Measurements from ENCODE around the gene MUSTN1. TPM values are rescaled to one million over a fixed set of nuclear protein-coding genes. Genes with fewer than 3 reads are reported as not detected.

Gene MUSTN1
- total RNA-seq, 1 donor from 2014 or later = not detected

GRCh38 chr3:52787672-52788625 lies 46.9 kb downstream of the MUSTN1 start:
- no peak overlapping the region for H3K4me3 Mint-ChIP-seq (ENCODE audit: low read depth)
- no peak overlapping the region for H3K27ac Mint-ChIP-seq
- no peaks in the 10 kb centered on the region for H3K36me3 Mint-ChIP-seq (ENCODE audit: insufficient read depth)
- DNase-seq (ENCODE audit: low spot score, unreplicated experiment) = no peak
- TF ChIP-seq, protein P1, sequence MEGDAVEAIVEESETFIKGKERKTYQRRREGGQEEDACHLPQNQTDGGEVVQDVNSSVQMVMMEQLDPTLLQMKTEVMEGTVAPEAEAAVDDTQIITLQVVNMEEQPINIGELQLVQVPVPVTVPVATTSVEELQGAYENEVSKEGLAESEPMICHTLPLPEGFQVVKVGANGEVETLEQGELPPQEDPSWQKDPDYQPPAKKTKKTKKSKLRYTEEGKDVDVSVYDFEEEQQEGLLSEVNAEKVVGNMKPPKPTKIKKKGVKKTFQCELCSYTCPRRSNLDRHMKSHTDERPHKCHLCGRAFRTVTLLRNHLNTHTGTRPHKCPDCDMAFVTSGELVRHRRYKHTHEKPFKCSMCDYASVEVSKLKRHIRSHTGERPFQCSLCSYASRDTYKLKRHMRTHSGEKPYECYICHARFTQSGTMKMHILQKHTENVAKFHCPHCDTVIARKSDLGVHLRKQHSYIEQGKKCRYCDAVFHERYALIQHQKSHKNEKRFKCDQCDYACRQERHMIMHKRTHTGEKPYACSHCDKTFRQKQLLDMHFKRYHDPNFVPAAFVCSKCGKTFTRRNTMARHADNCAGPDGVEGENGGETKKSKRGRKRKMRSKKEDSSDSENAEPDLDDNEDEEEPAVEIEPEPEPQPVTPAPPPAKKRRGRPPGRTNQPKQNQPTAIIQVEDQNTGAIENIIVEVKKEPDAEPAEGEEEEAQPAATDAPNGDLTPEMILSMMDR (IDR thresholded peaks at IDR 0.05; ENCODE audit: unreplicated experiment) = peak; percentile 10
- H3K9me3 Mint-ChIP-seq (ENCODE audit: low read depth) = no peaks in the 10 kb centered on the region
- peaks cover 8% of the 10 kb centered on the region for H3K27me3 Mint-ChIP-seq
- peaks cover 7% of the 10 kb centered on the region for H3K4me1 Mint-ChIP-seq (ENCODE audit: low read depth)

DNA sequence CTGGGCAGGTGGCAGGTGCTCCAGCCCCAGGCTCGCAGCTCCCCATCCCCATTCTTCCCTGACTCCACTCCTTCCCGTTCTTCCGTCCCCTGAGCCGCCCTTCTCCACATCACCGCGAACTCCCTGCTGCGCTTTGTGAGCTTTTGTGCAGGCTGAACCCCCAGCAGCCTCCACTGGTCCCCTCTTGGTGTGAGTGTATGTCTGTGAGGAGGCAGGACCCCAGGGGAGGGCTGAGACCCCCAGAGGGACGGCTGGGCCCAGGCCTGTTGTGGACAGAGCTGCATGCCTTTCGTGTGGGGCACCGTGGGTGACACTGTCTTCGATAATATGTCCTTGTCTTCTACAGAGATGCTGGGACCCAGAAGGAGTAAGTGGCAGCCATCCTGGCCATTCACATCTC lies 47.6 kb downstream of the MUSTN1 start:
- DNase-seq (ENCODE audit: low spot score, unreplicated experiment) = no peak
- Mint-ChIP-seq H3K4me1 (ENCODE audit: low read depth) (peaks cover 4% of the 10 kb centered on the region), H3K9me3 (ENCODE audit: low read depth) (no peaks in the 10 kb centered on the region), H3K27me3 (peaks cover 14% of the 10 kb centered on the region), H3K36me3 (ENCODE audit: insufficient read depth) (no peaks in the 10 kb centered on the region), H3K27ac (no peak overlapping the region), H3K4me3 (ENCODE audit: low read depth) (no peak overlapping the region)
- TF ChIP-seq, protein P1 (IDR thresholded peaks at IDR 0.05; ENCODE audit: unreplicated experiment) = no peak

DNA sequence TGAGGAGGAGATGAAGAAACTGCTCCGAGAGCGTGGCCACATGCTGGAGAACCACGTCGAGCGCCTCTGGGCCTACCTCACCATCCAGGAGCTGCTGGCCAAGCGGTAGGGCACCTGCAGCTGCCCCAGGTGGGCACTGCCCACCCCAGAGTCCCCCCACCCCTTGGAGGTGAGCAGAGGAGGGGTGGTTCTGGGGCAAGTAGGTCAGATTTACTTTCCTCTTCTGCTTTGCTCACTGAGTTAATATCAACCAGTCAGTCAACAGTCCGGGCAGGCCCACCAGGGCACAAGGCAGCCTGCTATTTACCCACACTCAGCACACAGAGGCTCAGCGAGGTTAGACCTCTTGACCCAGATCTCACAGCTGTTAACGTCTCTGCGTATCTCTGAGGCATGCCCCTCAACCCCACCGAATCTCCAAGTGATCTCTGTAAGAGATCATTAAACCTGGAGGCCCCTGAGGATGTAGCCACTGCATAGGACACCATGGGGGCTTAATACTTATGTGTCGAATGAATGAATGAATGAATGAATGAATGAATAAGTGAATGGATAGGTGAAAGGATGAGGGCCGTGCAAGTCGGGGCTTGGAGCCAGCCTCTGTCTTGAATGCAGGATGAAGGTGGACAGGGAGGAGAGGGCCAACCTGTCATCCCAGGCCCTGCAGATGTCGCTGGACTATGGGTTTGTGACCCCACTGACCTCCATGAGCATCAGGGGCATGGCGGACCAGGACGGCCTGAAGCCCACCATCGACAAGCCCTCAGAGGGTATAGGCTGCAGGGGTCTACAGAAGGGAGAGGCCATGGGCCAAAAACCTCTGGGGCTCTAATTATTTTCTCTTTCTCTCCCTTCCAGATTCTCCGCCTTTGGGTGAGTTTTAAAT lies 48.2 kb downstream of the MUSTN1 start:
- H3K4me3 Mint-ChIP-seq (ENCODE audit: low read depth) = no peak overlapping the region
- peaks cover 21% of the 10 kb centered on the region for H3K27me3 Mint-ChIP-seq
- no peaks in the 10 kb centered on the region for H3K36me3 Mint-ChIP-seq (ENCODE audit: insufficient read depth)
- TF ChIP-seq, protein P1 (IDR thresholded peaks at IDR 0.05; ENCODE audit: unreplicated experiment) = no peak
- peaks cover 3% of the 10 kb centered on the region for H3K4me1 Mint-ChIP-seq (ENCODE audit: low read depth)
- no peak for DNase-seq (ENCODE audit: low spot score, unreplicated experiment)
- H3K27ac Mint-ChIP-seq = peak overlapping the region; percentile 24
- H3K9me3 Mint-ChIP-seq (ENCODE audit: low read depth) = no peaks in the 10 kb centered on the region

DNA sequence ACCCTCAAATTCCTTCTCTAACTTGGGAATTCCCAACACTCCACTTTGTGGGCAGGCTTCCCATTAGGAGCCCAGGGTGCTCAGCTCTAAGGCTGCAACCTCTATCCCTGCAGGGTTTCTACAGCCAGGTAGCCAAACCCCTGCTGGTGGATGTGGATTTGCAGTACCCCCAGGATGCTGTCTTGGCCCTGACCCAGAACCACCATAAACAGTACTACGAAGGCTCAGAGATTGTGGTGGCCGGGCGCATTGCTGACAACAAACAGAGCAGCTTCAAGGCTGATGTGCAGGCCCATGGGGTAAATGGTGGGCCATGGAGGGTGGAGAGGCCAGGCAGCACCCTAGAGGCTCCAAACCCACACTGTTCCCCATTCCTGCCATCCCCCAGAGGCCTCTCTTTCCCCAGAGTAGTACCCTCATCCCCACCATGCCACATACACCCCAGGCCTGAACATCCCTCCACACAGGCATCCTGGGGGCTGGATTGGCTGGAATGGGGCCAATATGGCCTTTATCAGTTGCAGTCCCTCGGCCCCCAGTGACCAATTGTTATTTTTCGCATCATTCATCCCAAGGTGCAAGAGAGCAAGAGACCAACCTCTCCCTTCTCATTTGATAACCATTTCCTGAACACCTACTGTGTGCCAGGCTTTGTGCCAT lies 49.8 kb downstream of the MUSTN1 start:
- H3K27ac Mint-ChIP-seq = no peak overlapping the region
- DNase-seq (ENCODE audit: low spot score, unreplicated experiment) = no peak
- H3K4me3 Mint-ChIP-seq (ENCODE audit: low read depth) = no peak overlapping the region
- H3K9me3 Mint-ChIP-seq (ENCODE audit: low read depth) = no peaks in the 10 kb centered on the region
- no peaks in the 10 kb centered on the region for H3K36me3 Mint-ChIP-seq (ENCODE audit: insufficient read depth)
- TF ChIP-seq, protein P1 (IDR thresholded peaks at IDR 0.05; ENCODE audit: unreplicated experiment) = no peak
- H3K4me1 Mint-ChIP-seq (ENCODE audit: low read depth) = peaks cover 3% of the 10 kb centered on the region
- peaks cover 26% of the 10 kb centered on the region for H3K27me3 Mint-ChIP-seq
